Measurements from ENCODE around the gene RAP1B.

- no peak for TF ChIP-seq ZC3H10 (CRISPR knock-in tag; IDR thresholded peaks at IDR 0.05)
- TF ChIP-seq PATZ1 (CRISPR knock-in tag; IDR thresholded peaks at IDR 0.05; ENCODE audit: borderline replicate concordance): no peak
- TF ChIP-seq GLIS3 (CRISPR knock-in tag; IDR thresholded peaks at IDR 0.05): no peak
- no peak for TF ChIP-seq POU6F1 (CRISPR knock-in tag; IDR thresholded peaks at IDR 0.05; ENCODE audit: borderline replicate concordance, low read depth)
Observed at GRCh38 chr12:68609998-68610369, 715 bp upstream of the RAP1B start.

Measured in SK-N-SH treated with all-trans-retinoic acid at 6 μM for 48 hours (cell line).